Glutamatergic neuron (in vitro differentiated cells): ENCODE results near the gene HSPB9. TPM values are rescaled to one million over a fixed set of nuclear protein-coding genes. Genes with fewer than 3 reads are reported as not detected.

Experiments
- DNase-seq: peaks from one replicate; pipeline ENCODE4 v3.0.0; 2022
- H3K27ac Mint-ChIP-seq: one replicate; pipeline ENCODE4 v1.8.0; 2020; ENCODE audit warnings: mild to moderate bottlenecking, mixed read lengths, inconsistent platforms; ENCODE audit not compliant: unreplicated experiment
- H3K27me3 Mint-ChIP-seq: one replicate; pipeline ENCODE4 v1.8.0; 2020; ENCODE audit warnings: mild to moderate bottlenecking, moderate library complexity, mixed read lengths, inconsistent platforms; ENCODE audit not compliant: unreplicated experiment
- H3K36me3 Mint-ChIP-seq: one replicate; pipeline ENCODE4 v1.8.0; 2020; ENCODE audit warnings: mild to moderate bottlenecking, mixed read lengths, inconsistent platforms; ENCODE audit not compliant: unreplicated experiment
- H3K4me1 Mint-ChIP-seq: one replicate; pipeline ENCODE4 v1.8.0; 2020; ENCODE audit warnings: mild to moderate bottlenecking, low read depth, mixed read lengths, inconsistent platforms; ENCODE audit not compliant: unreplicated experiment
- H3K4me3 Mint-ChIP-seq: one replicate; pipeline ENCODE4 v1.8.0; 2020; ENCODE audit warnings: mild to moderate bottlenecking, mixed read lengths, inconsistent platforms; ENCODE audit not compliant: unreplicated experiment
- H3K9me3 Mint-ChIP-seq: one replicate; pipeline ENCODE4 v1.8.0; 2020; ENCODE audit warnings: mild to moderate bottlenecking, moderate library complexity, mixed read lengths, inconsistent platforms; ENCODE audit not compliant: unreplicated experiment
- CTCF ChIP-seq: fragments of 200-600 bp; sonication (generic); IDR thresholded peaks from one replicate; pipeline ENCODE4 v1.5.0; 2021; ENCODE audit not compliant: partially characterized antibody, unreplicated experiment
- total RNA-seq: library from RNA; stranded (reverse); fragmentation: NEBNext Ultra II Directional; extraction: Animal tissue kit (Norgen Biotek cat#: 25700); gene quantifications from one replicate; pipeline ENCODE4 v1.2.1, GENCODE V29; 2021; ENCODE audit not compliant: unreplicated experiment

Gene HSPB9
- total RNA-seq, 1 donor from 2014 or later: 0.44 TPM

GRCh38 chr17:42107597-42108576, 14.7 kb upstream of the HSPB9 start:
- H3K36me3 Mint-ChIP-seq: no peaks in the 10 kb centered on the region
- no peak for TF ChIP-seq CTCF
- peak; percentile 95 for DNase-seq
- H3K9me3 Mint-ChIP-seq: no peaks in the 10 kb centered on the region
- H3K27ac Mint-ChIP-seq: no peak overlapping the region
- peak overlapping the region; percentile 76 for H3K4me3 Mint-ChIP-seq
- H3K27me3 Mint-ChIP-seq: peaks cover 6% of the 10 kb centered on the region
- peaks cover 3% of the 10 kb centered on the region for H3K4me1 Mint-ChIP-seq

- H3K27me3 Mint-ChIP-seq: peaks cover 6% of the 10 kb centered on the region
- H3K4me1 Mint-ChIP-seq: peaks cover 3% of the 10 kb centered on the region
- no peak overlapping the region for H3K27ac Mint-ChIP-seq
- H3K4me3 Mint-ChIP-seq: no peak overlapping the region
- no peaks in the 10 kb centered on the region for H3K36me3 Mint-ChIP-seq
- TF ChIP-seq CTCF: no peak
- no peak for DNase-seq
- H3K9me3 Mint-ChIP-seq: no peaks in the 10 kb centered on the region
Measured at GRCh38 chr17:42109086-42109485, 13.5 kb upstream of the HSPB9 start.

- no peak for TF ChIP-seq CTCF
- DNase-seq: no peak
- peaks cover 6% of the 10 kb centered on the region for H3K27me3 Mint-ChIP-seq
- H3K4me1 Mint-ChIP-seq: peaks cover 3% of the 10 kb centered on the region
- no peaks in the 10 kb centered on the region for H3K9me3 Mint-ChIP-seq
- H3K27ac Mint-ChIP-seq: no peak overlapping the region
- H3K36me3 Mint-ChIP-seq: no peaks in the 10 kb centered on the region
- H3K4me3 Mint-ChIP-seq: no peak overlapping the region
Measured at GRCh38 chr17:42110301-42111264, 12.0 kb upstream of the HSPB9 start.

- TF ChIP-seq CTCF: no peak
- no peak for DNase-seq
- Mint-ChIP-seq H3K36me3 (no peaks in the 10 kb centered on the region), H3K9me3 (peaks cover 2% of the 10 kb centered on the region), H3K27me3 (peaks cover 4% of the 10 kb centered on the region), H3K27ac (no peak overlapping the region), H3K4me1 (peaks cover 3% of the 10 kb centered on the region), H3K4me3 (no peak overlapping the region)
Measured at GRCh38 chr17:42111265-42111636, 11.4 kb upstream of the HSPB9 start.
